Tibial nerve (tissue), 4 donors: ENCODE results near the gene MAP1A.

Source experiments
- EP300 ChIP-seq, 2 donors: sonication (generic); formaldehyde crosslinking; IDR thresholded peaks; one replicate each; pipeline ENCODE4 v1.6.1; 2017; ENCODE audit warnings: antibody characterized with exemption in 2 of 2, mild to moderate bottlenecking in 1 of 2
- POLR2A ChIP-seq, 2 donors: fragments of 450-650 bp; IDR thresholded peaks; one replicate each; pipeline ENCODE4 v1.6.1; 2017; ENCODE audit warnings: antibody characterized with exemption in 2 of 2, mild to moderate bottlenecking in 2 of 2, moderate library complexity in 2 of 2
- TF ChIP-seq, protein P1 (sequence below), 5 experiments: fragments of 200-600 bp in 3 of 5; fragments of 450-650 bp in 2 of 5; sonication (generic) in 3 of 5; IDR thresholded peaks; one replicate each; pipeline ENCODE4 v1.5.1; 2016 to 2019; ENCODE audit warnings: antibody characterized with exemption in 5 of 5, mild to moderate bottlenecking in 3 of 5, moderate library complexity in 2 of 5

DNA sequence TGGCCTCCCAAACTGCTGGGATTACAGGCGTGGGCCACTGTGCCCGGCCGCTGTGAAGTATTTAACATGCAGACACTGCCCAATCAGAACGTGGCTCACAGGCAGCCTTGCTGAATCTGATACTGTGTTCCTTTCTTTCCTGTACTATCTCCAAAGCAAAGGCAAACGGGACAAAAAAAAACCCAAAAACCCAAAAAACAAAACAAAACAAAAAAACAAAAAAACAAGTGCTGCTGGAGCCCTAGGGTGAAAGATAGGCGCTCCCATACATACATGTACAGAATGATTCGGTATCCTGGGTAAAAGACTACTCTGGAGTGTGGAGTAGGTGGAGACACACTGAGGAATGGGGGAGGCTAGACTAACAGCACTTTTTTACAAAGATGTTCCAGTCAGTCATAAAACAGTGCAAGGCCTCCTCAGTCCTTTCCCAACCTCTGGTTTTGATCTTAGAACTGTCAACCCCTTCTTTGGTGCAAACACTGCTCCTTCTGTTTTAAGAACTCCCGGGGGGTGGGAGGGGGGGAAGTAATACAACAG is 7.7 kb upstream of the MAP1A start:
- TF ChIP-seq, protein P1, sequence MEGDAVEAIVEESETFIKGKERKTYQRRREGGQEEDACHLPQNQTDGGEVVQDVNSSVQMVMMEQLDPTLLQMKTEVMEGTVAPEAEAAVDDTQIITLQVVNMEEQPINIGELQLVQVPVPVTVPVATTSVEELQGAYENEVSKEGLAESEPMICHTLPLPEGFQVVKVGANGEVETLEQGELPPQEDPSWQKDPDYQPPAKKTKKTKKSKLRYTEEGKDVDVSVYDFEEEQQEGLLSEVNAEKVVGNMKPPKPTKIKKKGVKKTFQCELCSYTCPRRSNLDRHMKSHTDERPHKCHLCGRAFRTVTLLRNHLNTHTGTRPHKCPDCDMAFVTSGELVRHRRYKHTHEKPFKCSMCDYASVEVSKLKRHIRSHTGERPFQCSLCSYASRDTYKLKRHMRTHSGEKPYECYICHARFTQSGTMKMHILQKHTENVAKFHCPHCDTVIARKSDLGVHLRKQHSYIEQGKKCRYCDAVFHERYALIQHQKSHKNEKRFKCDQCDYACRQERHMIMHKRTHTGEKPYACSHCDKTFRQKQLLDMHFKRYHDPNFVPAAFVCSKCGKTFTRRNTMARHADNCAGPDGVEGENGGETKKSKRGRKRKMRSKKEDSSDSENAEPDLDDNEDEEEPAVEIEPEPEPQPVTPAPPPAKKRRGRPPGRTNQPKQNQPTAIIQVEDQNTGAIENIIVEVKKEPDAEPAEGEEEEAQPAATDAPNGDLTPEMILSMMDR (IDR thresholded peaks at IDR 0.05), result no peak
- TF ChIP-seq EP300 (IDR thresholded peaks at IDR 0.05), result no peak
- TF ChIP-seq POLR2A (IDR thresholded peaks at IDR 0.05), result no peak
